Spleen (tissue), 7 donors: ENCODE data around the gene RACGAP1.

ENCODE experiments used
- CTCF ChIP-seq, 11 experiments: fragments of 200-600 bp in 7 of 11; fragments of 450-650 bp in 4 of 11; sonication (generic) in 4 of 11; IDR thresholded peaks in 8 of 11; conservative IDR thresholded peaks in 3 of 11; 1 replicate in 7 of 11; 2 replicates in 4 of 11; pipeline versions ENCODE4 v1.4.0 to v1.8.0; 2016 to 2021; ENCODE audit warnings: antibody characterized with exemption in 11 of 11, inconsistent platforms in 4 of 11, mild to moderate bottlenecking in 1 of 11
- POLR2A ChIP-seq, 3 donors: fragments of 450-650 bp; IDR thresholded peaks; one replicate each; pipeline ENCODE4 v1.5.1; 2017; ENCODE audit warnings: antibody characterized with exemption in 3 of 3, mild to moderate bottlenecking in 1 of 3
- POLR2AphosphoS5 ChIP-seq, 3 donors: sonication (generic); formaldehyde crosslinking; IDR thresholded peaks; one replicate each; pipeline ENCODE4 v1.5.1; 2017; ENCODE audit warnings: antibody characterized with exemption in 3 of 3
- donor health status: DM: no; HTN: no; CAD: no; lungs with moderate emphysema.
- donor health status: DM: no; HTN: no; CAD: no.
- donor health status: DM: no; HTN: no; CAD: no.

GRCh38 chr12:49985981-49986380 lies 39.3 kb downstream of the RACGAP1 start:
- no peak for TF ChIP-seq CTCF (IDR thresholded peaks at IDR 0.05 in 8 of 11, conservative IDR thresholded peaks at IDR 0.05 in 3 of 11)
- no peak for TF ChIP-seq POLR2AphosphoS5 (IDR thresholded peaks at IDR 0.05)
- TF ChIP-seq POLR2A (IDR thresholded peaks at IDR 0.05): no peak
